IPS-18a (cell line): Measurements from ENCODE around the gene GSTP1.
A peak's percentile ranks its signal among the peaks of the same experiment; 100 is the strongest.

ENCODE experiments used
- H3K27ac ChIP-seq: one replicate; pipeline ENCODE4 v1.5.1; 2013; ENCODE audit warnings: low read length
- H3K27me3 ChIP-seq: one replicate; pipeline ENCODE4 v1.6.1; 2013; ENCODE audit warnings: mild to moderate bottlenecking, low read length; ENCODE audit not compliant: control insufficient read depth, insufficient read depth
- H3K36me3 ChIP-seq: one replicate; pipeline ENCODE4 v1.6.1; 2013; ENCODE audit warnings: low read depth, low read length; ENCODE audit not compliant: control insufficient read depth
- H3K4me1 ChIP-seq: one replicate; pipeline ENCODE4 v1.6.1; 2013; ENCODE audit warnings: low read depth, low read length; ENCODE audit not compliant: control insufficient read depth
- H3K4me3 ChIP-seq: one replicate; pipeline ENCODE4 v1.5.1; 2013; ENCODE audit warnings: low read length
- H3K9ac ChIP-seq: one replicate; pipeline ENCODE4 v1.6.1; 2013; ENCODE audit warnings: mild to moderate bottlenecking, low read length, moderate library complexity
- H3K9me3 ChIP-seq: one replicate; pipeline ENCODE4 v1.6.1; 2013; ENCODE audit warnings: low read depth, low read length; ENCODE audit not compliant: control insufficient read depth

The GSTP1 gene

DNA sequence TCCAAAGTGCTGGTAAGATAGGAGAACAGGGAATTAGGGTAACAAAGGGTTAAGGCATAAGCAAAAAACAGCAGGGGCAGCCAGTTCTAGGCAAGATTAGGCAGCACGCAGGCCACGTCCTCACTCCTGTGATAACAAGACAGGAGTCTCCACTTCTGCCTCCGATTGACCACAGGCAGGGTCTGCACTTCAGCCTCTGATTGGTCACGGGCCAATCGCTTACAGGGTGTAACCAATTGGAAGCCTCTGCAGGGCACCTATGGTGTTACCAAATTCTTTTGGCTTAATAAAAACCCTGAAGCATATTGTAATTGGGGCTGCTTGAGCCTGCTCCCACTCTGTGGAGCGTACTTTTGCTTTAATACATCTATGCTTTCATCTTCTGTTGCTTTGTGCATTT is 12.2 kb upstream of the GSTP1 start:
- Histone ChIP-seq H3K4me1 (no peaks in the 10 kb centered on the region), H3K36me3 (no peaks in the 10 kb centered on the region), H3K9ac (no peak overlapping the region), H3K4me3 (no peak overlapping the region), H3K9me3 (no peaks in the 10 kb centered on the region), H3K27me3 (no peaks in the 10 kb centered on the region), H3K27ac (no peak overlapping the region)

DNA sequence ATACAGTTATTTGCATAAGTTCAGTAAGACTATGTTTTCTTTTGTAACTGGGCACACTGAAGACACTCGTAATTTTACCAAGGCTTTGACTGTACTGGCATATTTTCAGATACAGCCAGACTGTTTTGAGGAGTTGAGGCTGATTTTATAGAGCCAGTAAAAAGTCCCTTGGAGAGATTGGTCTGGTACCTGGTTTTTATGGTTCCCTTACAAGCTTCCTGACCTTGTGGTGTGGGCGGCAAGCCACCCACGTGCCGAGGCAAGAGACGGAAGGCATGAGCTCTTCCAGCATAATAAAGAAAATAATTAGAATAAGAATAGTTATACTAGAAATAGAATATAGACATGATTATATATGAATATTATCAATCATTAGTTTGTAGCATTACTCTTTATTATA is 11.3 kb upstream of the GSTP1 start:
- Histone ChIP-seq H3K9ac (no peak overlapping the region), H3K4me1 (no peaks in the 10 kb centered on the region), H3K36me3 (no peaks in the 10 kb centered on the region), H3K4me3 (no peak overlapping the region), H3K27me3 (no peaks in the 10 kb centered on the region), H3K9me3 (no peaks in the 10 kb centered on the region), H3K27ac (no peak overlapping the region)

DNA sequence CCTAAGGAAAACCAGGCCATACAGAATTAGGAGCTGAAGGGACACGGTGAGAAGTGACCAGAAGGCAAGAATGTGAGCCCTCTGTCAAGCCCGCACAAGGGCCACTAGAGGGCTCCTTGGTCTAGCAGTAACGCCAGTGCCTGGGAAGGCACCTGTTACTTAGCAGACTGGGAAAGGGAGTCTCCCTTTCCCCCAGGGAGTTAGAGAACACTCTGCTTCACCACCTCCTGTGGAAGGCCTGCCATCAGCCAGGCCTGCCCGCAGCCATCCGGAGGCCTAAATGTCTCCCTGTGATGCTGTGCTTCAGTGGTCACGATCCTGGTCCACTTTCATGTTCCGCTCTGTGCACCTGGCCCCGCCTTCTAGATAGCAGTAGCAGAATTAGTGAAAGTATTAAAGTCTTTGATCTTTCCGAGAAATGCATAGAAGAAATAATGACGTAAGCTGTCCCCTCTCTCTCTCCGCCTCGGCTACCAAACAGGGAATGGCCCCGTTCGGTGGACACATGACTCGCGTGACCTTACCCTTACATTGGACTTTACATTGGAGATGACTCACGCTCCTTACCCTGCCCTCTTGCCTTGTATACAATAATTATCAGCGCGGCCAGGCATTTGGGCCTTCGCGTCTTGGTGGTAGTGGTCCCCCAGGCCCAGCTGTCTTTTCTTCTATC is 10.7 kb upstream of the GSTP1 start:
- no peaks in the 10 kb centered on the region for H3K27me3 ChIP-seq
- H3K4me3 ChIP-seq, result no peak overlapping the region
- H3K9me3 ChIP-seq, result no peaks in the 10 kb centered on the region
- H3K36me3 ChIP-seq, result no peaks in the 10 kb centered on the region
- no peak overlapping the region for H3K9ac ChIP-seq
- no peak overlapping the region for H3K27ac ChIP-seq
- no peaks in the 10 kb centered on the region for H3K4me1 ChIP-seq

DNA sequence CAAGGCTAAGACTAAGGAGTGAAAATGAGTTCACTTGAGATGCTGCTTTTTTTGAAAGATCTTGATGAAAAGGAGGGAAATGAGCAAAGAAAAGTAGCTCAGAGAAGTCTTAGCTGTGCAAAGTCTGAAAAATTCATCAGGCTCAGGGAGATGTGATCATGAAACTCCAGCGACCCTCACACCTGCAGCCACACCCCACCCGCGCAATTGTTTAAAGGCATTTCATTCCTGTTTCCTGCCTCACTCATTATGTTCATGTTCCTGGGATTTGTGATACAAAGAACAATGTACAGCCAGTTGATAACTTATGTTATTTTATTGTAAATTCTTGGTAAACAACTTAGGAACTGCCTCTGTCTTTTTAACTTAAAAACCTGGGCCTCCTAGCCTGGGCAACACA is 8.7 kb upstream of the GSTP1 start:
- no peaks in the 10 kb centered on the region for H3K4me1 ChIP-seq
- H3K4me3 ChIP-seq, result no peak overlapping the region
- no peak overlapping the region for H3K27ac ChIP-seq
- H3K9me3 ChIP-seq, result no peaks in the 10 kb centered on the region
- no peak overlapping the region for H3K9ac ChIP-seq
- H3K27me3 ChIP-seq, result peaks cover 3% of the 10 kb centered on the region
- H3K36me3 ChIP-seq, result no peaks in the 10 kb centered on the region

DNA sequence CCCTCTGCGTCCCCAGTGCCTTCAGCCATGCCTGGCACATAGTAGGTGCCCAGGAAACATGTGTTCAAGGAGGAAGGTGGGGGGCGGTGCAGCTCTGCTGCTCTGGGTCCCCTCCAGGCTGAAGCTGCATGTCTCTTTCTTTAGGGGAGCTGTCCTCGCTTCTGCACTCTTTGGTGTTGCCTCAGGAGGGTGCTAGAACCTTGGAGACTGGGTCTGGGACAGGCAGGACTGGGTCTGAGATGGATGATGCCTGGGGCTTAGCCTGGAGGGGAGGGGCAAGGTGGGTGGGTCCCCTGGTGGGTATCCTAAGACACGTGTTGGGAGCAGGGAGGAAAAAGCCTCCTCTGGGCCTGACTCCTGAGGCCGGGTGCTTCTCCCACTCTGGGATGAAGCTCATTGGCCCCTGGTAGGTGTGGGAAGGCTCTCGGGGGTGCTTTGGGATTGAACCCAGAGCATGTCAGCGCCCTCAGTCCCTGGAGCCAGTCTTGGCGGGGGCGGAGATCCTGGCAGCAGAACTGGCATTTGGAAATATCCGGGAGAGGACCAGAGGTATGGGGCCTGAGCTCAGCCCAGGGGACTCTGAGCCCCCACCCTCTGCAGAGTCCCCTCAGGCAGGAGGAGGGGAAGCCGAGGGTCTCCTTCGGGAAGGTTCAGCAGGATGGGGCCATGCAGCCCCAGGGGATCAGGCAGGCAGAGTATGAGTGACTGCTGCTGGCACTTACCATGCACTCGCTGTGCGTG is 6.7 kb upstream of the GSTP1 start:
- peaks cover 15% of the 10 kb centered on the region for H3K4me1 ChIP-seq
- no peak overlapping the region for H3K9ac ChIP-seq
- no peaks in the 10 kb centered on the region for H3K36me3 ChIP-seq
- no peak overlapping the region for H3K27ac ChIP-seq
- no peaks in the 10 kb centered on the region for H3K9me3 ChIP-seq
- no peak overlapping the region for H3K4me3 ChIP-seq
- H3K27me3 ChIP-seq, result peaks cover 4% of the 10 kb centered on the region

DNA sequence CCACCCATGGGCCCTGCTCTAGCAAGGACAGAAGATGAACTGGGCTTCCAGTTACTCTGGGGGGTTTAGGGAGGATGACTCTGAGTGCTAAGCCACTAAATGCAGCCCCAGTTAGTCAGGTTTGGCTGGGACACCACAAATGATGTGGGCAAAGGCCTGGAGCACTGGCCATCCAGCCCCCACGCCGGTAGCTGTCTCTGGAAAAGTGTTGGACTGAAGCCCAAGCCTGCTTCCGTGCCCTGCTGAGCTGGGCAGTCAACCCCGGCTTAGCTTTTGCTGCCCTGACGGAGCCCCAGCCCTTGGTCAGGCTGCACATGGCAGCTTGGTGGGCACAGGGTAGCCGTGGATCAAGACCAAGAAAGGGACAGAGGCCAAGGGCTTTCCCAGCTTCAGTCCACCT is 5.7 kb upstream of the GSTP1 start:
- no peaks in the 10 kb centered on the region for H3K36me3 ChIP-seq
- H3K9ac ChIP-seq, result no peak overlapping the region
- H3K9me3 ChIP-seq, result no peaks in the 10 kb centered on the region
- peaks cover 24% of the 10 kb centered on the region for H3K4me1 ChIP-seq
- H3K27ac ChIP-seq, result no peak overlapping the region
- H3K27me3 ChIP-seq, result peaks cover 4% of the 10 kb centered on the region
- H3K4me3 ChIP-seq, result no peak overlapping the region

DNA sequence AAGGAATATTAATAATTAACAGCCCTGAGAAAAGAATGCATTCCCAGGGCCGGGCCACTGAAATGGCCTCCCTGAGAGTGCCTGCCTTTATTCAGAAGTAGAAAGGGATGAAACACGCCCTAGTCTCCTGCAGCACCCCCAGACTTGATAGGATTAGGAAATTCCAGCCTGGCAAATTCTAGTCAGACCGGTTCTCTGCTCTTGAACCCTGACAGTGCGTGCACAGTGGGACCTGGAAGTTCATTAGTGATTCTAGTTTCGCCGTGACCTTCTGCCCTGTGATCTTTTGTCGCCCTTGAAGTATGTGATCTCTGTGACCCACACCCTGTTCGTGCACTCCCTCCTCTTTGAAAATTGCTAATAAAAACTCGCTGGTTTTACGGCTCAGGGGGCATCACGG is 2.1 kb upstream of the GSTP1 start:
- H3K4me3 ChIP-seq, result peak overlapping the region; percentile 37
- H3K27me3 ChIP-seq, result peaks cover 4% of the 10 kb centered on the region
- H3K27ac ChIP-seq, result peak overlapping the region; percentile 21
- H3K9ac ChIP-seq, result no peak overlapping the region
- peaks cover 21% of the 10 kb centered on the region for H3K36me3 ChIP-seq
- no peaks in the 10 kb centered on the region for H3K9me3 ChIP-seq
- peaks cover 32% of the 10 kb centered on the region for H3K4me1 ChIP-seq

DNA sequence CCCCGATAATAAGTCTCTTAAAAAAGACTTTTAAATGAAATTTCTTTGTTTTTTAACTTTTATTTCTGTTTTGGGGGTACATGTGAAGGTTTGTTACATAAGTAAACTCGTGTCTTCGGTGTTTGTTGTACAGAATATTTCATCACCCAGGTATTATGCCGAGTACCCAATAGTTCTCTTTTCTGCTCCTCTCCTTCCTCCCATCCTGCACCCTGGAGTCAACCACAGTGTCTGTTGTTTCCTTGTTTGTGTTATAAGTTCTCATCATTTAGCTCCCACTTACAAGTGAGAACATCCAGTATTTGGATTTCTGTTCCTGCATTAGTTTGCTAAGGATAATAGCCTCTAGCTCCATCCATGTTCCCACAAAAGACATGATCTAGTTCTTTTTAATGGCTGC is 1.6 kb upstream of the GSTP1 start:
- Histone ChIP-seq H3K9ac (no peak overlapping the region), H3K4me3 (peak overlapping the region; percentile 88), H3K36me3 (peaks cover 25% of the 10 kb centered on the region), H3K9me3 (no peaks in the 10 kb centered on the region), H3K27me3 (peaks cover 4% of the 10 kb centered on the region), H3K4me1 (peaks cover 32% of the 10 kb centered on the region), H3K27ac (no peak overlapping the region)

DNA sequence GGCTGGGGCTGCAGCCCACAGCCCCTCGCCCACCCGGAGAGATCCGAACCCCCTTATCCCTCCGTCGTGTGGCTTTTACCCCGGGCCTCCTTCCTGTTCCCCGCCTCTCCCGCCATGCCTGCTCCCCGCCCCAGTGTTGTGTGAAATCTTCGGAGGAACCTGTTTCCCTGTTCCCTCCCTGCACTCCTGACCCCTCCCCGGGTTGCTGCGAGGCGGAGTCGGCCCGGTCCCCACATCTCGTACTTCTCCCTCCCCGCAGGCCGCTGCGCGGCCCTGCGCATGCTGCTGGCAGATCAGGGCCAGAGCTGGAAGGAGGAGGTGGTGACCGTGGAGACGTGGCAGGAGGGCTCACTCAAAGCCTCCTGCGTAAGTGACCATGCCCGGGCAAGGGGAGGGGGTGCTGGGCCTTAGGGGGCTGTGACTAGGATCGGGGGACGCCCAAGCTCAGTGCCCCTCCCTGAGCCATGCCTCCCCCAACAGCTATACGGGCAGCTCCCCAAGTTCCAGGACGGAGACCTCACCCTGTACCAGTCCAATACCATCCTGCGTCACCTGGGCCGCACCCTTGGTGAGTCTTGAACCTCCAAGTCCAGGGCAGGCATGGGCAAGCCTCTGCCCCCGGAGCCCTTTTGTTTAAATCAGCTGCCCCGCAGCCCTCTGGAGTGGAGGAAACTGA is 731 bp downstream of the GSTP1 start:
- peaks cover 32% of the 10 kb centered on the region for H3K4me1 ChIP-seq
- H3K27me3 ChIP-seq, result peaks cover 4% of the 10 kb centered on the region
- H3K27ac ChIP-seq, result peak overlapping the region; percentile 91
- peak overlapping the region; percentile 91 for H3K9ac ChIP-seq
- H3K4me3 ChIP-seq, result peak overlapping the region; percentile 88
- no peaks in the 10 kb centered on the region for H3K9me3 ChIP-seq
- peaks cover 29% of the 10 kb centered on the region for H3K36me3 ChIP-seq

DNA sequence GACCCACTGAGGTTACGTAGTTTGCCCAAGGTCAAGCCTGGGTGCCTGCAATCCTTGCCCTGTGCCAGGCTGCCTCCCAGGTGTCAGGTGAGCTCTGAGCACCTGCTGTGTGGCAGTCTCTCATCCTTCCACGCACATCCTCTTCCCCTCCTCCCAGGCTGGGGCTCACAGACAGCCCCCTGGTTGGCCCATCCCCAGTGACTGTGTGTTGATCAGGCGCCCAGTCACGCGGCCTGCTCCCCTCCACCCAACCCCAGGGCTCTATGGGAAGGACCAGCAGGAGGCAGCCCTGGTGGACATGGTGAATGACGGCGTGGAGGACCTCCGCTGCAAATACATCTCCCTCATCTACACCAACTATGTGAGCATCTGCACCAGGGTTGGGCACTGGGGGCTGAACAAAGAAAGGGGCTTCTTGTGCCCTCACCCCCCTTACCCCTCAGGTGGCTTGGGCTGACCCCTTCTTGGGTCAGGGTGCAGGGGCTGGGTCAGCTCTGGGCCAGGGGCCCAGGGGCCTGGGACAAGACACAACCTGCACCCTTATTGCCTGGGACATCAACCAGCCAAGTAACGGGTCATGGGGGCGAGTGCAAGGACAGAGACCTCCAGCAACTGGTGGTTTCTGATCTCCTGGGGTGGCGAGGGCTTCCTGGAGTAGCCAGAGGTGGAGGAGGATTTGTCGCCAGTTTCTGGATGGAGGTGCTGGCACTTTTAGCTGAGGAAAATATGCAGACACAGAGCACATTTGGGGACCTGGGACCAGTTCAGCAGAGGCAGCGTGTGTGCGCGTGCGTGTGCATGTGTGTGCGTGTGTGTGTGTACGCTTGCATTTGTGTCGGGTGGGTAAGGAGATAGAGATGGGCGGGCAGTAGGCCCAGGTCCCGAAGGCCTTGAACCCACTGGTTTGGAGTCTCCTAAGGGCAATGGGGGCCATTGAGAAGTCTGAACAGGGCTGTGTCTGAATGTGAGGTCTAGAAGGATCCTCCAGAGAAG is 1.6 kb downstream of the GSTP1 start:
- peak overlapping the region; percentile 91 for H3K9ac ChIP-seq
- no peak overlapping the region for H3K27ac ChIP-seq
- peaks cover 32% of the 10 kb centered on the region for H3K4me1 ChIP-seq
- H3K4me3 ChIP-seq, result peak overlapping the region; percentile 88
- peaks cover 29% of the 10 kb centered on the region for H3K36me3 ChIP-seq
- no peaks in the 10 kb centered on the region for H3K27me3 ChIP-seq
- no peaks in the 10 kb centered on the region for H3K9me3 ChIP-seq

DNA sequence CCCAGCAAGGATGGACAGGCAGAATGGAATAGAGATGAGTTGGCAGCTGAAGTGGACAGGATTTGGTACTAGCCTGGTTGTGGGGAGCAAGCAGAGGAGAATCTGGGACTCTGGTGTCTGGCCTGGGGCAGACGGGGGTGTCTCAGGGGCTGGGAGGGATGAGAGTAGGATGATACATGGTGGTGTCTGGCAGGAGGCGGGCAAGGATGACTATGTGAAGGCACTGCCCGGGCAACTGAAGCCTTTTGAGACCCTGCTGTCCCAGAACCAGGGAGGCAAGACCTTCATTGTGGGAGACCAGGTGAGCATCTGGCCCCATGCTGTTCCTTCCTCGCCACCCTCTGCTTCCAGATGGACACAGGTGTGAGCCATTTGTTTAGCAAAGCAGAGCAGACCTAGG is 2.3 kb downstream of the GSTP1 start:
- Histone ChIP-seq H3K4me3 (no peak overlapping the region), H3K27ac (no peak overlapping the region), H3K4me1 (peaks cover 27% of the 10 kb centered on the region), H3K9me3 (no peaks in the 10 kb centered on the region), H3K27me3 (no peaks in the 10 kb centered on the region), H3K36me3 (peaks cover 29% of the 10 kb centered on the region), H3K9ac (no peak overlapping the region)
